ENCODE results near the gene RASSF1.
"Not testable (repeated sequence)": the region's sequence is repeated elsewhere in the genome, so short reads cannot be mapped to it uniquely, and the experiment has no call there.

The RASSF1 gene

DNA sequence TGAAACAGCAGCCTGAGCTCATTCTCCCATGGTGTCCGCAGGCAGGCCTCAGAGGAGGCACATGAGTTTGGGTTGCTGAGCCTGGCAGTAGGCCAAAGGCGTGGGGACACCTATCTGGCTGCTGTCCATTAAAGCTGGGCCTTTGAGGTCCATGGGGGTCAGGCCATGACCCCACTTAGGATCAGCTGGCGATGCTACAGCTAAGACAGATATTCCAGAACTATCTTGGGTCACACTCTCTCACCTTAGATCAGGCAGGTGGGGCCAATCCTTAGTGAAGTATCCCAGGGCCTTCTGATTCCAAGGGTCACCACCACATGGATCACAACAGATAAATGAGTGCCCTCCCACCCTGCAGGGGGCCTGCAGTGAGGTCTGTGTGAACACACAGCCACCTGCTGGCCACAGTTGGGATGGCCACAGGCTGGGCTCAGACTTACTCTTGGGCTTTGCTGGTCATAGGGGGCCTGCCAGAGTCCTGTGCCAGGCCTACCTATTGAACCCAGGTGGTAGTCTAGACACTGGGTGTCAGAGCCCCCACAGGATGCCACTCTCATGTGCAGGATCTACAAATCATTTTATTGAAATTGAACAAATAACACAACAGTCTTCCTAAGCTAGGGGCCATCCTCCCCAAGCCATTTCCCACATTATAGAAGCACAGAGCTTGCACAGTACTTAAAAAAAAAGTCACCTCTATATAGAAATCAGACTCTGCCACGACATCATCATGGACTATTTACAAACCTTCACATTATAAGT lies 16.1 kb downstream of the RASSF1 start:
- no peak for FAIRE-seq
- DNase-seq (ENCODE audit: low spot score): peak; percentile 51

DNA sequence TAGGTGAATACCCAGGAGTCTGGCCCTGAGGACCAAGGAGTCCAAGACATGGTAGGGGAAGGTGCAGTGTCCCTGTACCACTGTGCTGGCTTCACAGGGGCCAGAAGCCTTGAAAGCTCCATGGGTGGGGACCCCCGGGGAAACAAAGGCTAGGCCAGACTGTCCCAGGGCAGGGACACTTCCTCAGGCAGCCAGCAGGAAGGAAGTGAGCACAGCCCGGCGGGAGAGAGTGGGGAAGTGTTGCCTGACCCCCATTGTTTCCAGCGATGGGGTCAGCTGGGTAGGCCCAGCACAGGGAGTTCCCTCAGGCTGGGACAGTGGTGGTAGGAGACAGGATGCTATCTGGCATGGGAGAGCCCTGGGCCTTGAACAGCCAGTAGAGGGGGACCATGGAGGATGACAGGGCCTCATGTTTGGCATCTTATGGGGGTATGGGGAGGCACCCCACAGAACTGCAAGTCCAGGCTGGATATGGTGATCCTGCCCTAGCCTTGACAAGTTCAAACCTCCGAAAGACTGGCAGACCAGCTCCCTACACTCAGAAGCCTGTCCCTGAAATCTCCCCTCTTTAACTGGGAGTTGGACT lies 16.9 kb downstream of the RASSF1 start:
- no peak for DNase-seq (ENCODE audit: low spot score)
- no peak for FAIRE-seq

DNA sequence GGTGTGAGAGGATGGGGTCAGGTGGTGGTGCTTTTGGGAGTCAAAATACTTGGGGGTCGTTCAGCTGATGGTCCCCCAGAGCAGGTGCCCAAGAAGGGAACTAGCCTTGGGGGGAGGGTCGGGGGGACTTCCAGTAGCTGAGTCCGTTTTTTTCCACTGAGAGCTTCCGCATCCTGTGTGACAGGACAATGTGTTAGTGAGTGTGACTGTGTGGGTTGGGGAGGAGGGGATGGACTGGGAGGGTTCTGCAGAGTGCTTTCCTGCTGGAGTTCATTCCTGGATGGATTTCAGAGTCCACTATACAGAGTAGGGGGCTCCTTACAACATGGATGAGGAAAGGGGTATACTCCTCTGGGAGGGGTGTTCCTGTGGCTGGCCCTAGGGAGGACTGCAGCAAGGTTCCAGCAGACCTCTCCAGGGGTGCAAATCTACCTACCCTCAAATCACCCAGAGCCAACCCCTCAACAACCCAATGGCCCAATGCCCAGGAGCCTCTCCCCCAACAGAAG lies 17.5 kb downstream of the RASSF1 start:
- DNase-seq (ENCODE audit: low spot score) (no peak), FAIRE-seq (no peak)

DNA sequence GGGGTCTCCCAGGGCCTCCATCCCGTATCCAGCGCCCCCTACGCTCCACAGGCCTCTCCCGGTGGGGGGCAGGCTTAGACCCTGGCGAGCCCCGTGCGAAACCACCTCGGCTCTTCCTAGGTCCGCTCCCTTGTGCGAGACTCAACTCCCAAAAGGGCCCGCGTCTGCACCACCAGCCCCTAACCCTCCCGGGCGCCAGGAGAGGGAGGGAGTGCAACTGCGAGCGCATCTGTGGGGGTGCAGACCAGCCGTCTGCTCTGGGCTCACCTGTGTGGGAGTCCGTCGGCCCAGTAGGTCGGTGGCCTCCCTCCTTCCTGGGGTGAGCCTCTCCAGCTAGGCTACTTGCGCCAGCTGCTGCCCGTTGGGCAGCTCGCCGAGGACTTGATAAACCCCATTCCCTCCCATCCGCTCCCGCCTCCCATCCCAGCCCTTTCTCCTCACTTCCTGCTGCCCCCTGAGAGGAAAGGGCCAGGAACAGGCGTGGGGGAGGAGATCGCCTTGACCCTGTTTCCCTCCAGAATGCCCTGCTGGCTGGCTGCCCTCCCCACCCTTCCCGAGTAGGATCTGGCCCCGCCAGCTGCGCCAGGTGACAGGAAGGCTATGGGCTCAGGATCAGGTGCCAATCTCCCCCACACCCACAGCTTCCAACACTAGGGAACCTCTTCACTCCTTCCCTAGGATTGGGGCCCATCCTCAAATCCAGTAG lies 18.1 kb downstream of the RASSF1 start, which contains the start of gene HYAL2:
Gene HYAL2 (minus strand): TSS at position 360 of the 706 bp plus-strand sequence. CDS start 2,256 bp downstream, outside the sequence.
- no peak for FAIRE-seq

DNA sequence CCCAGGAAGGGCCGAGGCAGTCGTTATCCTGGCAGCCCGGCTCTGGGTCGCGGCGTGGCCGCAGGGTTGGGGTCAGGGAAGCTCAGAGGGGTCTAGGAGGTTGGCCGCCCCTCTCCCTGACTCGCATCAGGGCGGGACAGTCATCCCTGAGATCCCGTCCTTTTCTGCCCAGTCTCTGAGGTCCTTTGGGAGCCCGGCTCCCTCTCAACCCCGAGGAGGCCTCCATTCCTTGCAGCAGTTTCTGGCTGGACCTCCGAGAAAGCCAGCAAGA lies 18.6 kb downstream of the RASSF1 start:
- FAIRE-seq (no peak), DNase-seq (ENCODE audit: low spot score) (no peak)

More for the DNA sequence above, 18.1 kb downstream of the RASSF1 start, which contains the start of gene HYAL2:
- DNase-seq (ENCODE audit: low spot score): no peak

DNA sequence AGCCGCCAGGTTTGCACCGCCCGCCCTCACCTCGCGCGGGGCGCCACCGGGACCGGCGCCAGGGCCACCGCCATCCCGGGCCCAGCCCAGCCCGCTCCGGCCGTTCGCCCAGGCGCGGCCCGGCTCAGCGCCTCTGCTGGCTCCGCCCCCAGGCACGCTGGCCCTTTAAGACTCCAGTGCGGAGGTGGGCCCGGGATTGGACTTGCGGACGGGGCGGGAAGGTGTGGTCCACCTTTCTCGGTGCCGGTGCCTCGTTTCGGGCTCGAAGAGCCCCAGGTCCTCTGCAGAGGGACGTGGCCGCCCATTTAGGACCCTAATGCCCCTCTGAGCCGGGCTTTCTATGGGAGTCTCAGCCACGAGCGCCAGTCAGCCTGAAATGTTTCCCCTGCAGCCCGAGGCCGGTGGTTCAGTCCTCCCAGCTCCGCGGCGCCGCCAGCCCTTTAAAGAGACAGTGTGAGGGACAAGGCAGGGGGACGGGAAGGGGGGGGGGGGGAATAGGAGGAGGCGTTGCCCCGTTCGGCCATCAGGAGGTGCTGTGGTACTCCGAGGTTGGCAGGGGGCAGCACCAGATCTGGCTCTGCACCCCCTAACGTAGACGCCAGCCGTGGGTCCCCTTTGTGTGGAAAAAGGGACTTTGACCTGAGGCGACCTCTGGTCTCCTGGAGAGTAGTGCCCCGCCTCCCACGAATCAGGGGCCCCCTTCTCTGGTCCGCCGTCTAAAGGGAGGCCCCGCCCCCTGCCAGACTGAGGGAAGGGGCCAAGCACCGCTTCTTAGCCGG lies 19.1 kb downstream of the RASSF1 start:
- no peak for FAIRE-seq
- DNase-seq (ENCODE audit: low spot score): peak; percentile 63

DNA sequence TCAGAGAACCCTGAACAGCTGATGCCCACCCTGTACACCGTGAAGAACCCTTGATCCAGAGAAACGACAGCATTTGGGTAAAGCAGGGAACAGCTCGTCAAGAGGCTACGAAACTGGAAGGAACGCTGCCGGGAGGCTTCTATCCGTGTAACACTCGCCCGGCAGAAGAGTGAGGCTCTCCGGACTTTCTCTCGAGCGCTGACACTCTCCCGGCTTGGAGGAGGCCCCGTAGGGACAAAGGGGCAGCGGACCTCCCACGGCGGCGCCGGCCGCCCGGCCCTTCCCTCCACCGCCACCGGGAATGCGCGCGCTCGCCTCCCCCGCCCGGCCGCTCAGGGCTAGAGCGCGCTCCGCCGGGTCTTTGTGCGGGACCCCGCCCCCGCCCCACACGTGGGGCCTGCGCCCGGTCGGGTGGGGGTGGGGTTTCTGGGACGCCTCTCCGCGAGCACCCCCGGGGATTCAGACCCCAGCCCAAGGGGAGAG lies 19.7 kb downstream of the RASSF1 start:
- FAIRE-seq: no peak

DNA sequence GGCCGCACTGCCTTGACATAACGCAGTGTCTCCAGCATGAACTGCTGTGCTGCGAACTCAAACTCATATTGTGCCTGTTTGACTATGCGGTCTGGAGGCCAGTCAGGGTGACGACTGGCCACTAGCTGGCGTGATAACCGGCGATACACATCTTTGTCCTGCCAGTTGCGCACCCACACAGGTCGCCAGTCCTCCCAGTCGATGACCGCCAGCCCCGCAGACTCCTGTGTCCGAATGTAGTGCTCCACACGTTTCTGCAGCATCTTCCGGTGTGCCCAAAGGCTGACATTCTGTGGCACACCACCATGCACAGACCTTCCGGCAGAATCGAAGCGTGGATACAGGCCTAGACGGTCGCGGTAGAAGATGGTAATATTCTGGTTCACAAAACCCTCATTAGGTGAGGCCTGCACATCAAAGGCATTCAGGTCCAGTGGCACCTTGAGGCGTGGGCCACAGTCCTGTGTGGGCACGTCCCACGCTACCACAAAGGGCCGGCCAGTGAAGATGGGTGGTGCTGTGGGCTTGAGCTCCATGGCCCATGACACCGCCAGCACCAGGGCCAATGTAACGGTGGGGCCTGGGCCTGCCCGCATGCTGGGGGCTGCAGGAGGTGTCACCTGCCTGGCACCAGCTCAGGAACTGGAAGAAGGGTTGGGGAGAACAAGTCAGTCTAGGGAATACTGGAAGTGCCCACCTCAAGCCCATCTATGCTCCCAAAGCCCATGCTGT lies 20.6 kb downstream of the RASSF1 start:
- no peak for DNase-seq (ENCODE audit: low spot score)
- FAIRE-seq: no peak

More for the DNA sequence above, 19.7 kb downstream of the RASSF1 start:
- DNase-seq (ENCODE audit: low spot score): peak; percentile 34

DNA sequence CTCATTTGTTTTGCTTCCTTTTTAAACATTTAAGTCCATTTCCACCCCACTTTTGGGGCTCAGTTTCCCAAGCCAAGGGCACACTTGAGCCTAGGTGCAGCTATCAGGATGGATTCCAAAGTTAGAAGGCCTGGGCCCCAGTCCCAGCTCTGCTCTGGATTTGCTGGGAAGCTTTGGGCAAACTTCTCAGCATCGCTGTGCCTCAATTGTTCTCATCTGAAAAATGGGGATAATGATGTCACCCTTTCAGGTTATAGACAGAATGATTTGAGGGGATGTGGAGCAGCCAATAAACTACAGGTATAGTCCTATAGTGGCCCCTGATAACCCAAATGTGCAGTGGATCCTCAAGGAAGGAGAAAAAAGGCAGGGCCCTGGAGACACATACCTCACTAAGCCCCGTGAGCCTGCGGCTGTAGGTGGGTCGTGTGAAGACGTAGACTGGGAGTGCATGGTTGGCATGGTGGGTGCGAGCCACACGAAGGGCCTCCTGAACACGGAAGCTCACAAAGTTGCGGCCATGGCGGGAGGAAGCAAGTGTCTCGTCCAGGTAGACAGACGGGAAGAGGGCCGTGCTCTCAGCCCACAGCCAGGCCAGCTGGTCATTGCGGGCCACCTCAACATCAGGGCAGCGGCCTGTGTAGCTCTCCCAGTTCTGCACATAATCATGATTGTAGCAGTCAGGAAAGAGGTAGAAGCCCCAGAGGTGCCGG lies 21.3 kb downstream of the RASSF1 start:
- FAIRE-seq (no peak), DNase-seq (ENCODE audit: low spot score) (no peak)

DNA sequence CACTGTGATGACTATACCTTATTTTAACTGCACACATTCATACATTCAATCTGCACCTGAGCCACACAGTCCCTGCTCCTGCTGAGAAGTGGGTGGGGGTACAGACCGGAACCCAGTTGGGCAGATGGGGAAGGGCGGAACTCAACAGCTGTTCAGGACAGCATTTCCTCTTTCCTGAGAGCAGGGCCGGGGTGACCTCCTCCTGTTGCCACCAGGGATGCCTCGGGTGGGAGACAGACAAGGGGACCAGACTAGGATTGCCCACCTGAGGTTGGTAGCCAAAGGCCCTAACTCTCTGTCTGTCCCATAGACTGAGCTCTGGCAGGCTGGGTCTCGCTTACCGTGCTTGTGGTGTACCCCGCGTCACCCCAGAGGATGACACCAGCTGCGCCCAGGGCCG lies 22.0 kb downstream of the RASSF1 start:
- FAIRE-seq (no peak), DNase-seq (ENCODE audit: low spot score) (no peak)

DNA sequence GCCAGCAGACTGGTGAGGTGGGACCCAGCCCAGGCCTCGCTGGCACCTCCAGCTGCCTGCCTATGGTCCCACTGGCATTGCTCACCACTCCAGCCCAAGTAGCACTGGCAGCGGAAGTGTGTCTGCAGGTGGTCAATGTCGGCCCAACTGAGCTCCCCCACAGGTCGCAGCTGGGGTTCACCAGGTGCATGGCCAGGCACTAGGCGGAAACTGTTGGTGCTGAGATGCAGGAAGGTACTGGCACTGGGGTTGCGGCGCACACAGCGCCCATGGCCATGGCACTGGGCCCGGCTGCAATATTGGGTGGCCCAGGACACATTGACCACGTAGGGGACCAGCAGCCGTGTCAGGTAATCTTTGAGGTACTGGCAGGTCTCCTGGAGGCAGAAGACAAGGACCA lies 22.5 kb downstream of the RASSF1 start:
- DNase-seq (ENCODE audit: low spot score): no peak
- no peak for FAIRE-seq

DNA sequence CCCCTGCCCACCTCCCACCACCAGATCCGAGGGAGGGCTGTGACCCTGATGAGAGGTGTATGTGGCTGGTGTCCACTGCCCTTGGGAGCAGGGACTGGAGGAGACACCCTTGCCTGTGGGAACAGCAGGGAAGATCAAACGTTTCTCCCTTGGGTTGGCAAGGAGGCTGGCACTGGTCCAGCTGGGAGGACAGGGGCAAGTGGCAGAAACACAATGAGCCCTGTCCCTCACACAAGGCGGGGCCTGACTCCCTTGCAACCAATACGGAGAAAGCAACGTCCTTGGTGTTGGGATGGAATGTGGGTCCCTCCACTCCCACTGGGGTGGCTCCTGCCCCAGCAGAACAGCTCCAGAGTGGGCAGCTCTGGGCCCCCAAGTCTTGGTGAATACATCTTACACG lies 23.3 kb downstream of the RASSF1 start:
- FAIRE-seq (no peak), DNase-seq (ENCODE audit: low spot score) (no peak)

DNA sequence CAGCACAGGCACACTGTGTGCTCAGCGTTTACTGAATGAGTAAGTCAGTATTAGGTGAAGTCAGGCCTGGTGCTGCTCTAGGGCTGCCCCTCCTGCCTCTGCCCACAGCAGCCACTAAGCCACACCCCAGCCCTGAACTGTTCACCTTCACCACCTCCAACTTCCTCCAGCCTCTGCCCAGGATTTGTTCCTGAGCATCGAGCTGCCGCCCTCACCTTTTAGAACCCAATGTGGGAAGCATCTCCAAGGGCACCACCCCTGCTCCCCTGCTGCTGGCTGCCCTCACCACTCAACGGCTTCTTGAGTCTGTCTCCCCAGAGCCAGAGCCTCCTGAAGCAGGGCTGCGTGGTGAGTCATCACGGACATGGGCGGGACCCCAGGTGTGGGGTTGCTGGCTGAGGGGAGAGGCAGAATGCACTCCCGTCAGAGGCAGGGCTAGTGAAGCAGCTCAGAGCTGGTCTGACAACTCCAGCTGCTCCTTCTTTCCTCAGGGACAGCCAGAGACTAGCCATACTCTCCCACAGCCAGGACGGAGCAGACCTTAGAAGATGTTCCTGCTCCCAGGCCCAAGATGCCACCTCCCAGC lies 23.9 kb downstream of the RASSF1 start:
- DNase-seq (ENCODE audit: low spot score): peak; percentile 75
- FAIRE-seq: peak; percentile 62

DNA sequence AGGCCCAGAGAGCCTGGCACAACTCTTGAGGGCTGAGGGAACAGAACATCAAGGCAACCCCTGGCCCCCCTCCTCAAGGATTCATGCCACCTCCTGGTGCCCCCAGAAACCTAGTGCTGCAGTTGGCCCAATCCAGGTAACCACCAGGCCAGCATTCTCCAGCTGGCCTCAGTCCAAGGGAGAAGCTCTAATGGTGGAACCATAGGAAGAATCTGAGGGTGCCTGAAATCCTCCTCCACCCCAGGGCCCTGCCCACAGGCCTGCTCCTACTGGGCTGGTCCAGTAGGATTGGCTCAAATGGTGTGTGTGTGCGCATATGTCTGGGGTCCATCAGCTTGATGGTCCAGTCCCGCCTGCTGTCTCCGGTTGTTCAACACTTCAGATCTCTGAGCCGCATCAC lies 25.8 kb downstream of the RASSF1 start:
- DNase-seq (ENCODE audit: low spot score) (no peak), FAIRE-seq (no peak)

DNA sequence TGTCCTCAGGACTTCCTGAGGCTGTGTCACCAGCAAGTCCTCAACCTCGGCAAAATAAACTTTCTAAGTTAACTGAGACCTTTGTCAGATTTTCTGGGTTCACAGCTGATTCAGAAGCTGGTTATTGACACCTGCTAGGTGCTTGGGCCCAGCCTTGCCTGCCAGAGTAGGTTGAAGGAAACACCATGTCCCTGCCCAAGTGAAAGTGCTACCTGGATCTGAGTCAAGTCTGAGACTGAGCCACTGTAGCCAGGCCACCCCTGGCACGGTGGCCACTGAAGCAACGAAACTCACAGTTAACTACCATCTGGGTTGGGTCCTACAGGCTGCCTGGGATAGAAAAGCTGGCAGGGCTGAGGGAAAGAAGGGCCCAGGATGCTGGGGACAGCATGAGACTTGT lies 26.3 kb downstream of the RASSF1 start:
- FAIRE-seq: no peak
- DNase-seq (ENCODE audit: low spot score): no peak

DNA sequence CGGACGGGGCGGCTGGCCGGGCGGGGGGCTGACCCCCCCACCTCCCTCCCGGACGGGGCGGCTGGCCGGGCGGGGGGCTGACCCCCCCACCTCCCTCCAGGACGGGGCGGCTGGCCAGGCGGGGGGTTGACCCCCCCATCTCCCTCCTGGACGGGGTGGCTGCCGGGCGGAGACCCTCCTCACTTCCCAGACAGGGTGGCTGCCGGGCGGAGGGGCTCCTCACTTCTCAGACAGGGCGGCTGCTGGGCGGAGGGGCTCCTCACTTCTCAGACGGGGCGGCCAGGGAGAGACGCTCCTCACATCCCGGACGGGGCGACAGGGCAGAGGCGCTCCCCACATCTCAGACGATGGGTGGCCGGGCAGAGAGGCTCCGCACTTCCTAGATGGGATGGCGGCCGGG lies 28.6 kb downstream of the RASSF1 start:
- FAIRE-seq; DNase-seq (ENCODE audit: low spot score): not testable (repeated sequence)

DNA sequence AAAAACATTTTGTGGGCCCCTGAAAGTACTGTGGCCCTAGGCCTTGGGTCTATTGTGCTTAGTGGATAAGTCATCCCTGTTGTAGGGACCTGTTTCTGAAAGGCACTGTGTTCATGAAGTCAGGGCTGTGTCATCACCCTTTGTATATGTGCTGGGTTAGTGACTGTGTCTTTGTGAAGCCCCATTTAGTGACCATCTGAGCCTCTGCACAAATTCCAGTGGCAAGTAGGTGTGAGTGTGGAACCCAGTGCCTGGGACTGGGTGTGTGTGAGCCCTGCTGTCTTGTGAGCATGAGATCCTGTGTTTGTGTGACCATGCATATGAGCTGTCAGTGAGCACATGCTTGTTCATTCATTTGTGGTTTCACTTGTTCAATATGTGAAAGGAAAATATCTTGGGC lies 36.0 kb downstream of the RASSF1 start:
- DNase-seq (ENCODE audit: low spot score) (peak; percentile 9), FAIRE-seq (no peak)

DNA sequence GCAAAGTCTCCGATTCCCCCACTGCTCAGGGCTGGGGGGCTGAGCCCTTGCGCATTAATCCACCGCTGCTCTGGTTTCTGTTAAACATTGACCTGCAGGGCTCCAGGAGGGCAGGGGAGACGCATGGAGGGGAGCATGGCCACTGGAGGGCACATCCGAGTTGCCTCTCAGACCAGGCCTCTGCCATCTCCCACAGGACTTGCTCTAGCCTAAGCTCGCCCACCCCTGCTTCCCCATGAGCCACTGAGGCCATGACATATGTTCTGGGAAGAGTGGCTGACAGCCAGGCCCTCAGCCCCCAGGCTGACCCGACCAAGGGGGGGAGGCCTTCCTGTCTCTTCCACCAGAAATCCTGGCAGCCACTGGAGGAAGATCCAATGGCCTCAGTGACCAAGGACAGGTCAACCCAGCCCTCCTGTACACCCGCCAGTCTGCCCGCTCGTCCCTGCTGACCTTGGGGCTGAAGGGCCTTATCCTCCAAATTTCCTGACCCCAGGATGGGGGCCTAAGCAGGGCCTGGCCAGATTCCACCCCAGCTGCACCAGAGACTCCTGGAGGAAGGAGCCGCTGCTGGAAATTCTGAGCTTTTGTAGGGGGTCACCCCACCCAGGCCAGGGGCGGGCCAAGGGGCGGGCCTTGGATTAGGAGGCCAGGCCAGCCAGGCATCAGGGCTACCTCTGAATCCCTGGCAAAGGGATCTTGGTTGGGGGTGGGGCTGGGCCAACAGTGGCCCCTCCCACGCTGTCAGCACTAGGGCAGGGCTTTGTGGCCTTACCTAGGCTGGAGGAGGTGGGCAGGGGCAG lies 37.4 kb downstream of the RASSF1 start, which contains the start of gene HYAL1:
Gene HYAL1 (minus strand): TSS at position 562 of the 803 bp plus-strand sequence. CDS start 618 bp downstream, outside the sequence.
- no peak for FAIRE-seq
- no peak for DNase-seq (ENCODE audit: low spot score)

Data from RCC 7860 (cell line).